Chondrocyte (in vitro differentiated cells): ENCODE results near the gene ZFP62. TPM values are rescaled to one million over a fixed set of nuclear protein-coding genes. Genes with fewer than 3 reads are reported as not detected.

Experiments
- DNase-seq: peaks from one replicate; pipeline ENCODE4 v3.0.0; 2021; ENCODE audit warnings: mixed read lengths, low spot score
- H3K27ac Mint-ChIP-seq: one replicate; pipeline ENCODE4 v1.8.0; 2021; ENCODE audit warnings: mild to moderate bottlenecking, moderate library complexity, mixed read lengths; ENCODE audit not compliant: unreplicated experiment
- H3K27me3 Mint-ChIP-seq: 2 replicates; pipeline ENCODE4 v1.8.0; 2021; ENCODE audit warnings: low read depth, mixed read lengths
- H3K36me3 Mint-ChIP-seq: 2 replicates; pipeline ENCODE4 v1.8.0; 2021; ENCODE audit warnings: low read depth, mixed read lengths
- H3K4me1 Mint-ChIP-seq: 2 replicates; pipeline ENCODE4 v1.8.0; 2021; ENCODE audit warnings: low read depth, mild to moderate bottlenecking, mixed read lengths
- H3K4me3 Mint-ChIP-seq: one replicate; pipeline ENCODE4 v1.8.0; 2021; ENCODE audit warnings: mild to moderate bottlenecking, moderate library complexity, mixed read lengths; ENCODE audit not compliant: unreplicated experiment
- H3K9me3 Mint-ChIP-seq: 2 replicates; pipeline ENCODE4 v1.8.0; 2021; ENCODE audit warnings: low read depth, mixed read lengths
- total RNA-seq: library from RNA; stranded (reverse); gene quantifications from 3 replicates; pipeline ENCODE4 v1.2.1, GENCODE V29; 2021
- TF ChIP-seq, protein P1 (sequence below): fragments of 200-600 bp; sonication (generic); IDR thresholded peaks from 2 replicates; pipeline ENCODE4 v1.5.0; 2021; ENCODE audit warnings: antibody characterized with exemption, mild to moderate bottlenecking, moderate library complexity

Gene ZFP62
- total RNA-seq, 1 donor from 2014 or later: 13.3 TPM

GRCh38 chr5:180823940-180824629, 37.0 kb downstream of the ZFP62 start:
- Mint-ChIP-seq H3K36me3 (no peaks in the 10 kb centered on the region), H3K27ac (no peak overlapping the region), H3K4me3 (no peak overlapping the region), H3K4me1 (peaks cover 20% of the 10 kb centered on the region), H3K9me3 (peaks cover under 1% of the 10 kb centered on the region), H3K27me3 (no peaks in the 10 kb centered on the region)
- no peak for DNase-seq
- TF ChIP-seq, protein P1, sequence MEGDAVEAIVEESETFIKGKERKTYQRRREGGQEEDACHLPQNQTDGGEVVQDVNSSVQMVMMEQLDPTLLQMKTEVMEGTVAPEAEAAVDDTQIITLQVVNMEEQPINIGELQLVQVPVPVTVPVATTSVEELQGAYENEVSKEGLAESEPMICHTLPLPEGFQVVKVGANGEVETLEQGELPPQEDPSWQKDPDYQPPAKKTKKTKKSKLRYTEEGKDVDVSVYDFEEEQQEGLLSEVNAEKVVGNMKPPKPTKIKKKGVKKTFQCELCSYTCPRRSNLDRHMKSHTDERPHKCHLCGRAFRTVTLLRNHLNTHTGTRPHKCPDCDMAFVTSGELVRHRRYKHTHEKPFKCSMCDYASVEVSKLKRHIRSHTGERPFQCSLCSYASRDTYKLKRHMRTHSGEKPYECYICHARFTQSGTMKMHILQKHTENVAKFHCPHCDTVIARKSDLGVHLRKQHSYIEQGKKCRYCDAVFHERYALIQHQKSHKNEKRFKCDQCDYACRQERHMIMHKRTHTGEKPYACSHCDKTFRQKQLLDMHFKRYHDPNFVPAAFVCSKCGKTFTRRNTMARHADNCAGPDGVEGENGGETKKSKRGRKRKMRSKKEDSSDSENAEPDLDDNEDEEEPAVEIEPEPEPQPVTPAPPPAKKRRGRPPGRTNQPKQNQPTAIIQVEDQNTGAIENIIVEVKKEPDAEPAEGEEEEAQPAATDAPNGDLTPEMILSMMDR: no peak

DNA sequence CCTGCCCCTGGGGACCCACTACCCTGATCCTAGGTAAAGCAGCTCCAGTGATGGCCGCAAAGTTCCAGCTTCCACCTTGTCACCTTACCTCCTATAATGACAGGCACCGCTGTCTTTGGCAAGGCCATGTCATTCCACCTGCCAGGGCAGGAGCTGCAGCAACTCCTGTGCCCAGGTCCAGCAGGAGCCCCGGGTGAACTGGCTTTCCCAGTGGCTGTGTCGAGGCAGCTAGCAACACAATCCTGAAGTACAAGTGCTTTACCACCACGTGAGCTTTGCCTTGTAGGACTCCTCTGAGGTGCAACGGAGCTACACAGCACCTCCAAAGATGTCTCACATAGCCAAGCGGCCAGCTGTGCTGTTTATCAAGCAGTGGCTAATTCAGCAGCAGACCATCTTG, 37.7 kb downstream of the ZFP62 start:
- H3K36me3 Mint-ChIP-seq: no peaks in the 10 kb centered on the region
- no peak for DNase-seq
- no peak overlapping the region for H3K4me3 Mint-ChIP-seq
- no peak overlapping the region for H3K27ac Mint-ChIP-seq
- peaks cover 20% of the 10 kb centered on the region for H3K4me1 Mint-ChIP-seq
- no peaks in the 10 kb centered on the region for H3K27me3 Mint-ChIP-seq
- TF ChIP-seq, protein P1: no peak
- H3K9me3 Mint-ChIP-seq: no peaks in the 10 kb centered on the region

- TF ChIP-seq, protein P1: no peak
- Mint-ChIP-seq H3K9me3 (no peaks in the 10 kb centered on the region), H3K36me3 (no peaks in the 10 kb centered on the region), H3K4me1 (peaks cover 28% of the 10 kb centered on the region), H3K27me3 (no peaks in the 10 kb centered on the region), H3K4me3 (no peak overlapping the region), H3K27ac (no peak overlapping the region)
- no peak for DNase-seq
Observed at GRCh38 chr5:180821538-180821937, 39.5 kb downstream of the ZFP62 start.

GRCh38 chr5:180820788-180821321, 40.2 kb downstream of the ZFP62 start:
- no peak overlapping the region for H3K27ac Mint-ChIP-seq
- no peaks in the 10 kb centered on the region for H3K9me3 Mint-ChIP-seq
- no peak overlapping the region for H3K4me3 Mint-ChIP-seq
- TF ChIP-seq, protein P1: no peak
- no peaks in the 10 kb centered on the region for H3K27me3 Mint-ChIP-seq
- peaks cover 24% of the 10 kb centered on the region for H3K4me1 Mint-ChIP-seq
- H3K36me3 Mint-ChIP-seq: no peaks in the 10 kb centered on the region
- no peak for DNase-seq

GRCh38 chr5:180818677-180819341, 42.3 kb downstream of the ZFP62 start:
- Mint-ChIP-seq H3K4me1 (peaks cover 11% of the 10 kb centered on the region), H3K27me3 (no peaks in the 10 kb centered on the region), H3K4me3 (no peak overlapping the region), H3K27ac (no peak overlapping the region), H3K36me3 (no peaks in the 10 kb centered on the region), H3K9me3 (no peaks in the 10 kb centered on the region)
- no peak for DNase-seq
- TF ChIP-seq, protein P1: no peak
